ENCODE results near the gene PDE11A. TPM values are rescaled to one million over a fixed set of nuclear protein-coding genes. Genes with fewer than 3 reads are reported as not detected.

The PDE11A gene
- total RNA-seq, 5 donors from 2014 or later (not counting 1 experiment from before 2014, with no cell fraction given), result not detected

DNA sequence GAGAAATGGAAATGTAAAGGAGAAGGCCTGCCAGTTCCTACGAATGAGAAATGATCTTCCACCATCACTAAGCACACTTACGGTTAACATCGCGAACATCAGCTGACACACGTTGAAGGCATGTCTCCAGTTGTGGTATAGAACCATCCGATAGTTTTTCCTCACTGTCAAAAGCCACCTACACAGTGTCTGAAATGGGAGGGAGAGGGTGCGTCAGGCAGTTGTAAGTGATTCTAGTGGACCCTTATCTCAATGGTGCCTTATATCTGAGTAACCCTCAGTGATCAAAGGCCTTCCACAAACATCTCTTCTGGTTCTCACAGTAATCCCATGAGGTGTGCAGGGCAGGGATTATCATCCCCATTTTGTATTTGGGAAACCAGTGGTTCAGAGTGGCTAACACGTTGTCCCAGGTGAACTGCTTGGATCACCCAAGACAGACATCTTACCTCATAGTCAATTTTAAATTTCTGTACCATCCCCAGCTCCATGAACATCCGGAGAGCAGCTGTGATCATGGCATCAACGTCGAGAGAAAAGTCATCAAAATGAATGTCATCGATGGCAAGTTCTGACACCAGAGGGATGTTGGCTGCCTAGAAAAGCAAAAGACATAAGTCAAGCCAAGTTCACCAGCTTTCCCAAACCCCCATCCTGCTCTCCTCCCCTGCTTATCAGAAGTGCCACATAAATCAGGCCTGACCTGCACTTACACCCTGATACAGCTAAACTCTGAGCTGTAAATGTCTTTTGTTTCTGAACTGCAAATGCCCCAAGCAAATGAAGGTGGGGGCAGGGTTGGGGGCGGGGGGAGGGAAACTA is 344.8 kb downstream of the PDE11A start:
- H3K9me3 ChIP-seq, result no peaks in the 10 kb centered on the region
- no peaks in the 10 kb centered on the region for H3K27me3 ChIP-seq (replicated peaks in 1 of 2; ENCODE audit: control insufficient read depth in 2 of 2, extremely low read depth in 1 of 2, insufficient read depth in 2 of 2, low read length in 1 of 2)
- peaks cover 25 to 40% of the 10 kb centered on the region in 2 donors for H3K27me3 Mint-ChIP-seq
- no peak overlapping the region for H3K27ac Mint-ChIP-seq
- no peak overlapping the region for H3K4me3 Mint-ChIP-seq
- no peak overlapping the region for H3K4me3 ChIP-seq (ENCODE audit: control insufficient read depth in 1 of 2, extremely low read depth in 1 of 2, low read length in 1 of 2)
- H3K27ac ChIP-seq (ENCODE audit: low read length), result no peak overlapping the region
- H3K9me3 Mint-ChIP-seq, result no peaks in the 10 kb centered on the region
- H3K4me1 Mint-ChIP-seq, result no peaks in the 10 kb centered on the region
- WGBS (ENCODE audit: insufficient coverage), result 83% methylated on average over 4 of the region's 13 CpGs
- no peaks in the 10 kb centered on the region for H3K36me3 Mint-ChIP-seq
- DNase-seq (no peak), ATAC-seq (replicated peaks in 1 of 4) (no peak)
- no peaks in the 10 kb centered on the region for H3K4me1 ChIP-seq (ENCODE audit: control insufficient read depth in 1 of 2, extremely low read depth in 1 of 2, insufficient read depth in 2 of 2, low read length in 2 of 2)
- H3K36me3 ChIP-seq (ENCODE audit: control insufficient read depth in 2 of 2, extremely low read depth in 1 of 2, insufficient read depth in 1 of 2, low read length in 1 of 2), result no peaks in the 10 kb centered on the region
- ChIA-PET CTCF (interaction anchor here in 1 of 2 donors (0.5 to 1.1 kb wide), 2 partner anchors 390 to 563 kb away, joined by 3 to 6 read pairs; no protein-coding TSS in a partner anchor), POLR2A (no interaction called here)

- Histone ChIP-seq H3K36me3 (ENCODE audit: control insufficient read depth in 2 of 2, extremely low read depth in 1 of 2, insufficient read depth in 1 of 2, low read length in 1 of 2) (no peaks in the 10 kb centered on the region), H3K9me3 (no peaks in the 10 kb centered on the region), H3K4me3 (ENCODE audit: control insufficient read depth in 1 of 2, extremely low read depth in 1 of 2, low read length in 1 of 2) (no peak overlapping the region), H3K27me3 (replicated peaks in 1 of 2; ENCODE audit: control insufficient read depth in 2 of 2, extremely low read depth in 1 of 2, insufficient read depth in 2 of 2, low read length in 1 of 2) (no peaks in the 10 kb centered on the region), H3K27ac (ENCODE audit: low read length) (no peak overlapping the region), H3K4me1 (ENCODE audit: control insufficient read depth in 1 of 2, extremely low read depth in 1 of 2, insufficient read depth in 2 of 2, low read length in 2 of 2) (no peaks in the 10 kb centered on the region)
- Mint-ChIP-seq H3K27ac (no peak overlapping the region), H3K4me3 (no peak overlapping the region), H3K4me1 (no peaks in the 10 kb centered on the region), H3K9me3 (no peaks in the 10 kb centered on the region), H3K36me3 (no peaks in the 10 kb centered on the region), H3K27me3 (peaks cover 25 to 37% of the 10 kb centered on the region in 2 donors)
- POLR2A ChIA-PET, result no interaction called here
- WGBS (ENCODE audit: insufficient coverage), result 81% methylated on average over 5 of the region's 5 CpGs
- no peak for DNase-seq
- no peak for ATAC-seq (replicated peaks in 1 of 4)
- CTCF ChIA-PET, result interaction anchor here (0.6 to 1.1 kb wide), 2 partner anchors 24 to 562 kb away, joined by 3 to 6 read pairs; no protein-coding TSS in a partner anchor
Measured at GRCh38 chr2:177726931-177727348, 345.6 kb downstream of the PDE11A start.

- H3K4me3 Mint-ChIP-seq, result no peak overlapping the region
- POLR2A ChIA-PET, result no interaction called here
Measured at GRCh38 chr2:177724398-177725287, 347.9 kb downstream of the PDE11A start.

DNA sequence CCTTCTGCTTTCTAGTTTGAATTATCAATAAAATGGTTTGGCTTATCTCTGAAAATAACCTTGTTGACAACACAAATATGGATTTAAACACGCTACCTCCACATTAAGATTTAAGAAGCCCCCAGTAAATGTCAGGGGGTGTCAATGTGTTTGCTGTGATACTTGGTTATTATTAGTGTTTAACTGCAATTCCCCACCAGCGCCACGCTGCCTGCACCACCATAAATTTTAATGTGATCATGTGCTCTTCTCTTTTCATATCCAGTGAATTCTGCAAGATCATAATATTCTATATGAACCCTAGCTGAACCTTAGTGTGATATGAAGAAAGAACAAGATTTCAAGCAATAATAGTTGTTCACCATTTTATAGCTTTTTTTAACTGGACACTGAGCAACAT is 349.3 kb downstream of the PDE11A start:
- Mint-ChIP-seq H3K9me3 (no peaks in the 10 kb centered on the region), H3K27ac (no peak overlapping the region), H3K4me1 (no peaks in the 10 kb centered on the region), H3K4me3 (no peak overlapping the region), H3K36me3 (no peaks in the 10 kb centered on the region), H3K27me3 (peaks cover 14 to 15% of the 10 kb centered on the region in 2 donors)
- H3K4me3 ChIP-seq (ENCODE audit: control insufficient read depth in 1 of 2, extremely low read depth in 1 of 2, low read length in 1 of 2), result no peak overlapping the region
- H3K36me3 ChIP-seq (ENCODE audit: control insufficient read depth in 2 of 2, extremely low read depth in 1 of 2, insufficient read depth in 1 of 2, low read length in 1 of 2), result no peaks in the 10 kb centered on the region
- ChIA-PET CTCF (interaction anchor here (0.5 to 2.3 kb wide), 2 partner anchors 126 to 558 kb away, joined by 4 to 16 read pairs; no protein-coding TSS in a partner anchor), POLR2A (no interaction called here)
- H3K4me1 ChIP-seq (ENCODE audit: control insufficient read depth in 1 of 2, extremely low read depth in 1 of 2, insufficient read depth in 2 of 2, low read length in 2 of 2), result no peaks in the 10 kb centered on the region
- no peak overlapping the region for H3K27ac ChIP-seq (ENCODE audit: low read length)
- no CpG with 5 or more reads among the region's 3 CpGs for WGBS (ENCODE audit: insufficient coverage)
- H3K27me3 ChIP-seq (replicated peaks in 1 of 2; ENCODE audit: control insufficient read depth in 2 of 2, extremely low read depth in 1 of 2, insufficient read depth in 2 of 2, low read length in 1 of 2), result no peaks in the 10 kb centered on the region
- DNase-seq (no peak), ATAC-seq (replicated peaks in 1 of 4) (no peak)
- no peaks in the 10 kb centered on the region for H3K9me3 ChIP-seq

More at GRCh38 chr2:177724398-177725287, 347.9 kb downstream of the PDE11A start:
- Histone ChIP-seq H3K4me1 (ENCODE audit: control insufficient read depth in 1 of 2, extremely low read depth in 1 of 2, insufficient read depth in 2 of 2, low read length in 2 of 2) (no peaks in the 10 kb centered on the region), H3K36me3 (ENCODE audit: control insufficient read depth in 2 of 2, extremely low read depth in 1 of 2, insufficient read depth in 1 of 2, low read length in 1 of 2) (no peaks in the 10 kb centered on the region), H3K4me3 (ENCODE audit: control insufficient read depth in 1 of 2, extremely low read depth in 1 of 2, low read length in 1 of 2) (no peak overlapping the region), H3K27me3 (replicated peaks in 1 of 2; ENCODE audit: control insufficient read depth in 2 of 2, extremely low read depth in 1 of 2, insufficient read depth in 2 of 2, low read length in 1 of 2) (no peaks in the 10 kb centered on the region), H3K27ac (ENCODE audit: low read length) (no peak overlapping the region), H3K9me3 (no peaks in the 10 kb centered on the region)
- no peaks in the 10 kb centered on the region for H3K4me1 Mint-ChIP-seq
- ATAC-seq (replicated peaks in 1 of 4) (peak in 1 of 4 experiments; percentile 55), DNase-seq (peak in 23 of 35 experiments; percentile 2 to 59 (median 18))
- H3K27ac Mint-ChIP-seq, result no peak overlapping the region
- no peaks in the 10 kb centered on the region for H3K9me3 Mint-ChIP-seq
- CTCF ChIA-PET, result interaction anchor here (0.6 to 2.3 kb wide), 6 partner anchors 26 to 576 kb away, joined by 3 to 16 read pairs (median 4); no protein-coding TSS in a partner anchor
- peaks cover 20 to 25% of the 10 kb centered on the region in 2 donors for H3K27me3 Mint-ChIP-seq
- no peaks in the 10 kb centered on the region for H3K36me3 Mint-ChIP-seq
- WGBS (ENCODE audit: insufficient coverage), result 92% methylated on average over 2 of the region's 10 CpGs

GRCh38 chr2:177721818-177722567 is 350.6 kb downstream of the PDE11A start:
- H3K36me3 Mint-ChIP-seq, result no peaks in the 10 kb centered on the region
- no peaks in the 10 kb centered on the region for H3K9me3 ChIP-seq
- ChIA-PET CTCF (no interaction called here), POLR2A (no interaction called here)
- H3K36me3 ChIP-seq (ENCODE audit: control insufficient read depth in 2 of 2, extremely low read depth in 1 of 2, insufficient read depth in 1 of 2, low read length in 1 of 2), result no peaks in the 10 kb centered on the region
- no peak overlapping the region for H3K4me3 ChIP-seq (ENCODE audit: control insufficient read depth in 1 of 2, extremely low read depth in 1 of 2, low read length in 1 of 2)
- H3K27ac Mint-ChIP-seq, result no peak overlapping the region
- peaks cover 8 to 13% of the 10 kb centered on the region in 2 donors for H3K27me3 Mint-ChIP-seq
- no peaks in the 10 kb centered on the region for H3K27me3 ChIP-seq (replicated peaks in 1 of 2; ENCODE audit: control insufficient read depth in 2 of 2, extremely low read depth in 1 of 2, insufficient read depth in 2 of 2, low read length in 1 of 2)
- DNase-seq, result no peak
- no peak overlapping the region for H3K4me3 Mint-ChIP-seq
- H3K27ac ChIP-seq (ENCODE audit: low read length), result no peak overlapping the region
- H3K4me1 ChIP-seq (ENCODE audit: control insufficient read depth in 1 of 2, extremely low read depth in 1 of 2, insufficient read depth in 2 of 2, low read length in 2 of 2), result no peaks in the 10 kb centered on the region
- no peak for ATAC-seq (replicated peaks in 1 of 4)
- no peaks in the 10 kb centered on the region for H3K4me1 Mint-ChIP-seq
- no peaks in the 10 kb centered on the region for H3K9me3 Mint-ChIP-seq
- 66% methylated on average over 4 of the region's 11 CpGs for WGBS (ENCODE audit: insufficient coverage)

GRCh38 chr2:177721087-177721486 is 351.5 kb downstream of the PDE11A start:
- no peak for ATAC-seq (replicated peaks in 1 of 4)
- H3K36me3 Mint-ChIP-seq, result no peaks in the 10 kb centered on the region
- CTCF ChIA-PET, result no interaction called here
- Histone ChIP-seq H3K4me3 (ENCODE audit: control insufficient read depth in 1 of 2, extremely low read depth in 1 of 2, low read length in 1 of 2) (no peak overlapping the region), H3K27me3 (replicated peaks in 1 of 2; ENCODE audit: control insufficient read depth in 2 of 2, extremely low read depth in 1 of 2, insufficient read depth in 2 of 2, low read length in 1 of 2) (no peaks in the 10 kb centered on the region), H3K4me1 (ENCODE audit: control insufficient read depth in 1 of 2, extremely low read depth in 1 of 2, insufficient read depth in 2 of 2, low read length in 2 of 2) (no peaks in the 10 kb centered on the region), H3K36me3 (ENCODE audit: control insufficient read depth in 2 of 2, extremely low read depth in 1 of 2, insufficient read depth in 1 of 2, low read length in 1 of 2) (no peaks in the 10 kb centered on the region), H3K27ac (ENCODE audit: low read length) (no peak overlapping the region), H3K9me3 (no peaks in the 10 kb centered on the region)
- POLR2A ChIA-PET, result no interaction called here
- H3K4me1 Mint-ChIP-seq, result no peaks in the 10 kb centered on the region
- no peaks in the 10 kb centered on the region for H3K9me3 Mint-ChIP-seq
- no peak for DNase-seq
- WGBS (ENCODE audit: insufficient coverage), result no CpG with 5 or more reads among the region's 2 CpGs
- no peak overlapping the region for H3K4me3 Mint-ChIP-seq
- H3K27me3 Mint-ChIP-seq, result peaks cover 5 to 6% of the 10 kb centered on the region in 2 donors
- no peak overlapping the region for H3K27ac Mint-ChIP-seq

Measured in T-cell (primary cell).